ENCODE data around the gene SH3RF2. TPM values are rescaled to one million over a fixed set of nuclear protein-coding genes. Genes with fewer than 3 reads are reported as not detected.

SH3RF2 gene
- total and polyA plus RNA-seq, 9 of the 15 experiments (the other 6 are each of a cell fraction or from before 2014, with no cell fraction given): 0.05 TPM; not detected in 8

DNA sequence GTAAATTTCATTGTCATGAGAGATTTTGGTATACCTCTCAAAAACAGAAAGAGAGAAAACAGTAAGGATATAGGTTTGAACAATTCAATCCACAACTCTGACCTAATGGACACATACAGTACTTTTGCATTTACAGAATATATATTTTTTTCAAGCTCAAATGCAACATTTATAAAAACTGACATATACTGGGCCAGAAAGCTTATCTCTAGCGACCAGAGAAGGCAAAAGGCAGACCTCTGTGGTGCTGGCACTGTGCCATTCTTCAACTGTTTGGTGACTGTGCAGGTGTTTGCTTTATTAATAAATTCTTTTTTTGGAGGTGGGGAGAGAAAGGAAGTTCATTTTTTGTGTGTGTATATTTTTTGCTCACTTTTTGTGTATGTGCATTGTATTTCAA lies 175.0 kb downstream of the SH3RF2 start (continued):
- TF ChIP-seq, protein P1, sequence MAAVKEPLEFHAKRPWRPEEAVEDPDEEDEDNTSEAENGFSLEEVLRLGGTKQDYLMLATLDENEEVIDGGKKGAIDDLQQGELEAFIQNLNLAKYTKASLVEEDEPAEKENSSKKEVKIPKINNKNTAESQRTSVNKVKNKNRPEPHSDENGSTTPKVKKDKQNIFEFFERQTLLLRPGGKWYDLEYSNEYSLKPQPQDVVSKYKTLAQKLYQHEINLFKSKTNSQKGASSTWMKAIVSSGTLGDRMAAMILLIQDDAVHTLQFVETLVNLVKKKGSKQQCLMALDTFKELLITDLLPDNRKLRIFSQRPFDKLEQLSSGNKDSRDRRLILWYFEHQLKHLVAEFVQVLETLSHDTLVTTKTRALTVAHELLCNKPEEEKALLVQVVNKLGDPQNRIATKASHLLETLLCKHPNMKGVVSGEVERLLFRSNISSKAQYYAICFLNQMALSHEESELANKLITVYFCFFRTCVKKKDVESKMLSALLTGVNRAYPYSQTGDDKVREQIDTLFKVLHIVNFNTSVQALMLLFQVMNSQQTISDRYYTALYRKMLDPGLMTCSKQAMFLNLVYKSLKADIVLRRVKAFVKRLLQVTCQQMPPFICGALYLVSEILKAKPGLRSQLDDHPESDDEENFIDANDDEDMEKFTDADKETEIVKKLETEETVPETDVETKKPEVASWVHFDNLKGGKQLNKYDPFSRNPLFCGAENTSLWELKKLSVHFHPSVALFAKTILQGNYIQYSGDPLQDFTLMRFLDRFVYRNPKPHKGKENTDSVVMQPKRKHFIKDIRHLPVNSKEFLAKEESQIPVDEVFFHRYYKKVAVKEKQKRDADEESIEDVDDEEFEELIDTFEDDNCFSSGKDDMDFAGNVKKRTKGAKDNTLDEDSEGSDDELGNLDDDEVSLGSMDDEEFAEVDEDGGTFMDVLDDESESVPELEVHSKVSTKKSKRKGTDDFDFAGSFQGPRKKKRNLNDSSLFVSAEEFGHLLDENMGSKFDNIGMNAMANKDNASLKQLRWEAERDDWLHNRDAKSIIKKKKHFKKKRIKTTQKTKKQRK (IDR thresholded peaks at IDR 0.05; ENCODE audit: borderline replicate concordance, low read depth, low read length): no peak
- TF ChIP-seq SMARCE1 (IDR thresholded peaks at IDR 0.05) (peak; percentile 84), STAT5A (IDR thresholded peaks at IDR 0.05; ENCODE audit: borderline replicate concordance, low read length) (peak; percentile 77), MIER1 (IDR thresholded peaks at IDR 0.05; ENCODE audit: low read depth) (no peak), CAMTA2 (CRISPR knock-in tag; conservative IDR thresholded peaks at IDR 0.05) (no peak), HDGF (IDR thresholded peaks at IDR 0.05) (no peak), ZNF347 (CRISPR knock-in tag; IDR thresholded peaks at IDR 0.05; ENCODE audit: low read depth) (no peak), SREBF2 (CRISPR knock-in tag; IDR thresholded peaks at IDR 0.05) (no peak), ZFP36 (IDR thresholded peaks at IDR 0.05; ENCODE audit: low read depth, low read length, partially characterized antibody) (no peak), FOXK1 (CRISPR knock-in tag; IDR thresholded peaks at IDR 0.05; ENCODE audit: borderline replicate concordance) (no peak), HIVEP1 (CRISPR knock-in tag; IDR thresholded peaks at IDR 0.05) (no peak), MEIS2 (IDR thresholded peaks at IDR 0.05; ENCODE audit: partially characterized antibody) (peak; percentile 89), SMARCC2 (IDR thresholded peaks at IDR 0.05; ENCODE audit: low read depth) (peak; percentile 84), ELF4 (CRISPR knock-in tag; IDR thresholded peaks at IDR 0.05) (no peak), GTF2E2 (tag; IDR thresholded peaks at IDR 0.05) (no peak), ZNF57 (CRISPR knock-in tag; IDR thresholded peaks at IDR 0.05) (no peak)
- TF ChIP-seq, protein P2, sequence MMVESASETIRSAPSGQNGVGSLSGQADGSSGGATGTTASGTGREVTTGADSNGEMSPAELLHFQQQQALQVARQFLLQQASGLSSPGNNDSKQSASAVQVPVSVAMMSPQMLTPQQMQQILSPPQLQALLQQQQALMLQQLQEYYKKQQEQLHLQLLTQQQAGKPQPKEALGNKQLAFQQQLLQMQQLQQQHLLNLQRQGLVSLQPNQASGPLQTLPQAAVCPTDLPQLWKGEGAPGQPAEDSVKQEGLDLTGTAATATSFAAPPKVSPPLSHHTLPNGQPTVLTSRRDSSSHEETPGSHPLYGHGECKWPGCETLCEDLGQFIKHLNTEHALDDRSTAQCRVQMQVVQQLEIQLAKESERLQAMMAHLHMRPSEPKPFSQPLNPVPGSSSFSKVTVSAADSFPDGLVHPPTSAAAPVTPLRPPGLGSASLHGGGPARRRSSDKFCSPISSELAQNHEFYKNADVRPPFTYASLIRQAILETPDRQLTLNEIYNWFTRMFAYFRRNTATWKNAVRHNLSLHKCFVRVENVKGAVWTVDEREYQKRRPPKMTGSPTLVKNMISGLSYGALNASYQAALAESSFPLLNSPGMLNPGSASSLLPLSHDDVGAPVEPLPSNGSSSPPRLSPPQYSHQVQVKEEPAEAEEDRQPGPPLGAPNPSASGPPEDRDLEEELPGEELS (CRISPR knock-in tag; IDR thresholded peaks at IDR 0.05; ENCODE audit: borderline replicate concordance): no peak
- TF ChIP-seq, protein P3, sequence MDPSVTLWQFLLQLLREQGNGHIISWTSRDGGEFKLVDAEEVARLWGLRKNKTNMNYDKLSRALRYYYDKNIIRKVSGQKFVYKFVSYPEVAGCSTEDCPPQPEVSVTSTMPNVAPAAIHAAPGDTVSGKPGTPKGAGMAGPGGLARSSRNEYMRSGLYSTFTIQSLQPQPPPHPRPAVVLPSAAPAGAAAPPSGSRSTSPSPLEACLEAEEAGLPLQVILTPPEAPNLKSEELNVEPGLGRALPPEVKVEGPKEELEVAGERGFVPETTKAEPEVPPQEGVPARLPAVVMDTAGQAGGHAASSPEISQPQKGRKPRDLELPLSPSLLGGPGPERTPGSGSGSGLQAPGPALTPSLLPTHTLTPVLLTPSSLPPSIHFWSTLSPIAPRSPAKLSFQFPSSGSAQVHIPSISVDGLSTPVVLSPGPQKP (CRISPR knock-in tag; IDR thresholded peaks at IDR 0.05): no peak
- TF ChIP-seq, protein P4, sequence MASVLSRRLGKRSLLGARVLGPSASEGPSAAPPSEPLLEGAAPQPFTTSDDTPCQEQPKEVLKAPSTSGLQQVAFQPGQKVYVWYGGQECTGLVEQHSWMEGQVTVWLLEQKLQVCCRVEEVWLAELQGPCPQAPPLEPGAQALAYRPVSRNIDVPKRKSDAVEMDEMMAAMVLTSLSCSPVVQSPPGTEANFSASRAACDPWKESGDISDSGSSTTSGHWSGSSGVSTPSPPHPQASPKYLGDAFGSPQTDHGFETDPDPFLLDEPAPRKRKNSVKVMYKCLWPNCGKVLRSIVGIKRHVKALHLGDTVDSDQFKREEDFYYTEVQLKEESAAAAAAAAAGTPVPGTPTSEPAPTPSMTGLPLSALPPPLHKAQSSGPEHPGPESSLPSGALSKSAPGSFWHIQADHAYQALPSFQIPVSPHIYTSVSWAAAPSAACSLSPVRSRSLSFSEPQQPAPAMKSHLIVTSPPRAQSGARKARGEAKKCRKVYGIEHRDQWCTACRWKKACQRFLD (CRISPR knock-in tag; IDR thresholded peaks at IDR 0.05): peak; percentile 41; the same call in 1 of the 2 replicates

All from K562 (cell line).